Measurements from ENCODE around the gene CEACAM1. TPM values are rescaled to one million over a fixed set of nuclear protein-coding genes. Genes with fewer than 3 reads are reported as not detected.
A peak's percentile ranks its signal among the peaks of the same experiment; 100 is the strongest.
"Not testable (repeated sequence)": the region's sequence is repeated elsewhere in the genome, so short reads cannot be mapped to it uniquely, and the experiment has no call there.

CEACAM1 gene
- polyA plus RNA-seq, 6 donors from 2014 or later: 2.8 to 4.3 (median 3.4) TPM; not detected in 1

GRCh38 chr19:42557386-42557871 is 29.1 kb upstream of the CEACAM1 start:
- not testable (repeated sequence) for H3K27ac Mint-ChIP-seq; H3K36me3 Mint-ChIP-seq; H3K9me3 Mint-ChIP-seq; DNase-seq; ATAC-seq (ENCODE audit: low read depth in 2 of 2)
- H3K27me3 Mint-ChIP-seq: peaks cover 27 to 71% (median 68%) of the 10 kb centered on the region in 3 donors
- H3K4me3 Mint-ChIP-seq: peak overlapping the region in 1 of 8 donors; percentile 43
- H3K4me1 Mint-ChIP-seq: peaks cover 16 to 41% (median 29%) of the 10 kb centered on the region in 3 donors

- peak overlapping the region in 1 of 8 donors; percentile 21 for H3K4me3 Mint-ChIP-seq
- peaks cover 0 to 8% (median 1%) of the 10 kb centered on the region in 7 donors for H3K9me3 Mint-ChIP-seq
- H3K27ac Mint-ChIP-seq: peak overlapping the region in 1 of 6 donors; percentile 12
- H3K36me3 Mint-ChIP-seq: peaks cover 0 to 5% of the 10 kb centered on the region in 2 donors
- H3K27me3 Mint-ChIP-seq: peaks cover 24 to 70% (median 64%) of the 10 kb centered on the region in 3 donors
- H3K4me1 Mint-ChIP-seq: peaks cover 16 to 48% (median 33%) of the 10 kb centered on the region in 3 donors
- DNase-seq (no peak), ATAC-seq (ENCODE audit: low read depth in 2 of 2) (no peak)
These were observed 27.5 kb upstream of the CEACAM1 start for GRCh38 chr19:42555801-42556200.

- no peak for DNase-seq
- Mint-ChIP-seq H3K4me3 (no peak overlapping the region), H3K9me3 (peaks cover 0 to 12% (median 1%) of the 10 kb centered on the region in 7 donors), H3K4me1 (peaks cover 16 to 48% (median 33%) of the 10 kb centered on the region in 3 donors), H3K27me3 (peaks cover 24 to 70% (median 60%) of the 10 kb centered on the region in 3 donors), H3K27ac (no peak overlapping the region), H3K36me3 (peaks cover 0 to 5% of the 10 kb centered on the region in 2 donors)
- no peak for ATAC-seq (ENCODE audit: low read depth in 2 of 2)
These were observed 27.0 kb upstream of the CEACAM1 start for GRCh38 chr19:42555317-42555716.

- peaks cover 0 to 5% of the 10 kb centered on the region in 2 donors for H3K36me3 Mint-ChIP-seq
- peaks cover 27 to 77% (median 56%) of the 10 kb centered on the region in 3 donors for H3K27me3 Mint-ChIP-seq
- ATAC-seq (ENCODE audit: low read depth in 2 of 2): no peak
- H3K4me1 Mint-ChIP-seq: peaks cover 16 to 48% (median 33%) of the 10 kb centered on the region in 3 donors
- peaks cover 2 to 23% (median 8%) of the 10 kb centered on the region in 7 donors for H3K9me3 Mint-ChIP-seq
- H3K27ac Mint-ChIP-seq: peak overlapping the region in 1 of 6 donors; percentile 67
- DNase-seq: no peak
- H3K4me3 Mint-ChIP-seq: no peak overlapping the region
These were observed 25.8 kb upstream of the CEACAM1 start for GRCh38 chr19:42554046-42554575.

GRCh38 chr19:42553292-42554045 is 25.2 kb upstream of the CEACAM1 start:
- Mint-ChIP-seq H3K27me3 (peaks cover 26 to 77% (median 49%) of the 10 kb centered on the region in 3 donors), H3K4me1 (peaks cover 16 to 48% (median 33%) of the 10 kb centered on the region in 3 donors), H3K27ac (peak overlapping the region in 1 of 6 donors; percentile 18), H3K9me3 (peaks cover 5 to 27% (median 11%) of the 10 kb centered on the region in 7 donors), H3K36me3 (peaks cover 0 to 5% of the 10 kb centered on the region in 2 donors), H3K4me3 (peak overlapping the region in 2 of 8 donors; percentile 19 to 40)
- DNase-seq (no peak), ATAC-seq (ENCODE audit: low read depth in 2 of 2) (no peak)

GRCh38 chr19:42552086-42553065 is 24.1 kb upstream of the CEACAM1 start:
- Mint-ChIP-seq H3K36me3 (peaks cover 0 to 3% of the 10 kb centered on the region in 2 donors), H3K27ac (no peak overlapping the region), H3K4me3 (peak overlapping the region in 1 of 8 donors; percentile 63), H3K4me1 (peaks cover 16 to 48% (median 33%) of the 10 kb centered on the region in 3 donors), H3K9me3 (peaks cover 5 to 27% (median 11%) of the 10 kb centered on the region in 7 donors), H3K27me3 (peaks cover 20 to 74% (median 46%) of the 10 kb centered on the region in 3 donors)
- ATAC-seq (ENCODE audit: low read depth in 2 of 2) (no peak), DNase-seq (no peak)

- H3K4me3 Mint-ChIP-seq; ATAC-seq (ENCODE audit: low read depth in 2 of 2); H3K27ac Mint-ChIP-seq; H3K36me3 Mint-ChIP-seq; DNase-seq: not testable (repeated sequence)
- H3K27me3 Mint-ChIP-seq: peaks cover 20 to 72% (median 42%) of the 10 kb centered on the region in 3 donors
- H3K4me1 Mint-ChIP-seq: peaks cover 5 to 34% (median 25%) of the 10 kb centered on the region in 3 donors
- H3K9me3 Mint-ChIP-seq: peaks cover 5 to 31% (median 11%) of the 10 kb centered on the region in 7 donors
These were observed 22.2 kb upstream of the CEACAM1 start for GRCh38 chr19:42550521-42550920.

- peak overlapping the region in 1 of 6 donors; percentile 74 for H3K27ac Mint-ChIP-seq
- not testable (repeated sequence) for H3K4me3 Mint-ChIP-seq; DNase-seq; H3K36me3 Mint-ChIP-seq; ATAC-seq (ENCODE audit: low read depth in 2 of 2)
- H3K27me3 Mint-ChIP-seq: peaks cover 20 to 66% (median 33%) of the 10 kb centered on the region in 3 donors
- H3K4me1 Mint-ChIP-seq: peaks cover under 1 to 19% (median 14%) of the 10 kb centered on the region in 3 donors
- peaks cover 5 to 31% (median 11%) of the 10 kb centered on the region in 7 donors for H3K9me3 Mint-ChIP-seq
These were observed 20.8 kb upstream of the CEACAM1 start for GRCh38 chr19:42549067-42549466.

- peaks cover 5 to 31% (median 11%) of the 10 kb centered on the region in 7 donors for H3K9me3 Mint-ChIP-seq
- no peak overlapping the region for H3K4me3 Mint-ChIP-seq
- no peak for ATAC-seq (ENCODE audit: low read depth in 2 of 2)
These were observed 20.3 kb upstream of the CEACAM1 start for GRCh38 chr19:42548552-42548951.

GRCh38 chr19:42547929-42548328 is 19.6 kb upstream of the CEACAM1 start:
- Mint-ChIP-seq H3K4me3 (peak overlapping the region in 2 of 8 donors; percentile 16 to 25), H3K9me3 (peaks cover 5 to 31% (median 11%) of the 10 kb centered on the region in 7 donors), H3K27ac (peak overlapping the region in 1 of 6 donors; percentile 5), H3K36me3 (peaks cover 0 to 7% of the 10 kb centered on the region in 2 donors), H3K27me3 (peaks cover 20 to 73% (median 31%) of the 10 kb centered on the region in 3 donors), H3K4me1 (peaks cover 0 to 11% (median 5%) of the 10 kb centered on the region in 3 donors)
- no peak for DNase-seq
- ATAC-seq (ENCODE audit: low read depth in 2 of 2): no peak

More at GRCh38 chr19:42548552-42548951, 20.3 kb upstream of the CEACAM1 start:
- Mint-ChIP-seq H3K27ac (no peak overlapping the region), H3K4me1 (peaks cover 0 to 17% (median 8%) of the 10 kb centered on the region in 3 donors), H3K36me3 (peaks cover 0 to 7% of the 10 kb centered on the region in 2 donors), H3K27me3 (peaks cover 20 to 67% (median 31%) of the 10 kb centered on the region in 3 donors)
- DNase-seq: no peak

- Mint-ChIP-seq H3K4me1 (peaks cover 0 to 4% (median 2%) of the 10 kb centered on the region in 3 donors), H3K9me3 (peaks cover 5 to 31% (median 11%) of the 10 kb centered on the region in 7 donors), H3K27me3 (peaks cover 17 to 69% (median 24%) of the 10 kb centered on the region in 3 donors), H3K27ac (peak overlapping the region in 1 of 6 donors; percentile 64), H3K4me3 (no peak overlapping the region), H3K36me3 (peaks cover 0 to 7% of the 10 kb centered on the region in 2 donors)
- DNase-seq: no peak
- no peak for ATAC-seq (ENCODE audit: low read depth in 2 of 2)
These were observed 18.7 kb upstream of the CEACAM1 start for GRCh38 chr19:42546831-42547500.

- H3K27me3 Mint-ChIP-seq: peaks cover 12 to 47% (median 21%) of the 10 kb centered on the region in 3 donors
- peaks cover 2 to 9% (median 4%) of the 10 kb centered on the region in 7 donors for H3K9me3 Mint-ChIP-seq
- H3K36me3 Mint-ChIP-seq: peaks cover 0 to 7% of the 10 kb centered on the region in 2 donors
- H3K4me3 Mint-ChIP-seq: no peak overlapping the region
- ATAC-seq (ENCODE audit: low read depth in 2 of 2) (no peak), DNase-seq (no peak)
- H3K27ac Mint-ChIP-seq: no peak overlapping the region
- H3K4me1 Mint-ChIP-seq: no peaks in the 10 kb centered on the region
These were observed 15.9 kb upstream of the CEACAM1 start for GRCh38 chr19:42544146-42544545.
